ENCODE results near the gene CRABP2.

DNA sequence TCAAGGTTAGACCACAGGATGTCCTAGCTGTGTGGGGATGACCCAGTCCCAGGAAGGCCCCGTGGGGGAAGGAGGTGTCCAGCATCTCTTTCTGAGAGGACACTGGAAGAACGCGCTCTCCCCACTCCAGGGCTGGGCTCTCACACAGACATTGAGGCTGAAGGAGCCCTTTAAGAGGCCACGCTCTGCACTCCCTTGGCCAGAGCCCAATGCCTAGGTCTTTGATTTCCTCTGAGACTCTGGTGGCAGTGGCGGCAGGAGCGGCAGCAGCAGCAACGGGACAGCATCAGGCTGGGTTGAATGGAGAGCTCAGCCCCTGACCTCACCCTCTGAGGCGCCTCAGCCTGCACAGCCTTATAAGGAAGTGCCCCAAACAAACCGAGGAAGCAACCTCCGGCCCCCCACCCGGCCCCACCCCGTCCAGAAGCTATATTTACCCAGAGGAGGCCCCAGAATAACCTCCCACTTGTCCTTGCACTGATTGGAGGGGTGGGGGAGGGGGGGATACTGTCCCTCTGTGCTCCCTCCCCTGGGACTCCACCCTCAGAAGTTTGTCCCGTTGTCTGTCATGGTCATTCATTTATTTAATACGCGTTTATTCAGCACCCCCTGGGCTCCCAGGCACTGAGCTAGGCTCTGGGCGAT, 40.5 kb downstream of the CRABP2 start:
- TF ChIP-seq, protein P1, sequence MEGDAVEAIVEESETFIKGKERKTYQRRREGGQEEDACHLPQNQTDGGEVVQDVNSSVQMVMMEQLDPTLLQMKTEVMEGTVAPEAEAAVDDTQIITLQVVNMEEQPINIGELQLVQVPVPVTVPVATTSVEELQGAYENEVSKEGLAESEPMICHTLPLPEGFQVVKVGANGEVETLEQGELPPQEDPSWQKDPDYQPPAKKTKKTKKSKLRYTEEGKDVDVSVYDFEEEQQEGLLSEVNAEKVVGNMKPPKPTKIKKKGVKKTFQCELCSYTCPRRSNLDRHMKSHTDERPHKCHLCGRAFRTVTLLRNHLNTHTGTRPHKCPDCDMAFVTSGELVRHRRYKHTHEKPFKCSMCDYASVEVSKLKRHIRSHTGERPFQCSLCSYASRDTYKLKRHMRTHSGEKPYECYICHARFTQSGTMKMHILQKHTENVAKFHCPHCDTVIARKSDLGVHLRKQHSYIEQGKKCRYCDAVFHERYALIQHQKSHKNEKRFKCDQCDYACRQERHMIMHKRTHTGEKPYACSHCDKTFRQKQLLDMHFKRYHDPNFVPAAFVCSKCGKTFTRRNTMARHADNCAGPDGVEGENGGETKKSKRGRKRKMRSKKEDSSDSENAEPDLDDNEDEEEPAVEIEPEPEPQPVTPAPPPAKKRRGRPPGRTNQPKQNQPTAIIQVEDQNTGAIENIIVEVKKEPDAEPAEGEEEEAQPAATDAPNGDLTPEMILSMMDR (IDR thresholded peaks at IDR 0.05; ENCODE audit: low read length) = no peak
- no peak for TF ChIP-seq EZH2 (IDR thresholded peaks at IDR 0.05; ENCODE audit: borderline replicate concordance, low read length)
